KMS-11 (cell line): ENCODE data around the gene MVB12B.

Experiments
- H2AFZ ChIP-seq: fragments of 200-600 bp; sonication (generic); 2 replicates; pipeline ENCODE4 v1.6.1; 2016; ENCODE audit warnings: antibody characterized with exemption, mixed run types, low read depth
- H3K27ac ChIP-seq: fragments of 200-600 bp; sonication (generic); 2 replicates; pipeline ENCODE4 v1.6.1; 2016; ENCODE audit warnings: mild to moderate bottlenecking, mixed run types
- H3K27me3 ChIP-seq: fragments of 200-600 bp; sonication (generic); 2 replicates; pipeline ENCODE4 v1.6.1; 2017; ENCODE audit warnings: mild to moderate bottlenecking, low read depth, mixed run types, moderate library complexity; ENCODE audit not compliant: insufficient read depth
- H3K36me3 ChIP-seq: fragments of 200-600 bp; sonication (generic); 2 replicates; pipeline ENCODE4 v1.6.1; 2017; ENCODE audit warnings: mild to moderate bottlenecking, mixed run types; ENCODE audit not compliant: insufficient read depth
- H3K4me1 ChIP-seq: fragments of 200-600 bp; sonication (generic); 2 replicates; pipeline ENCODE4 v1.6.1; 2016; ENCODE audit warnings: mild to moderate bottlenecking, low read depth, mixed run types; ENCODE audit not compliant: poor library complexity, severe bottlenecking
- H3K4me2 ChIP-seq: fragments of 200-600 bp; sonication (generic); 2 replicates; pipeline ENCODE4 v1.7.0; 2016; ENCODE audit warnings: mild to moderate bottlenecking, mixed run types
- H3K4me3 ChIP-seq: fragments of 200-600 bp; sonication (generic); IDR thresholded peaks from 2 replicates; pipeline ENCODE4 v1.6.1; 2017; ENCODE audit warnings: low read depth, low read length, mixed read lengths; ENCODE audit not compliant: insufficient read depth
- H3K79me2 ChIP-seq: fragments of 200-600 bp; sonication (generic); 2 replicates; pipeline ENCODE4 v1.6.1; 2016; ENCODE audit warnings: low read depth, mixed run types; ENCODE audit not compliant: insufficient read depth
- H3K9ac ChIP-seq: fragments of 200-600 bp; sonication (generic); 2 replicates; pipeline ENCODE4 v1.6.1; 2016; ENCODE audit warnings: mild to moderate bottlenecking, mixed run types
- H4K20me1 ChIP-seq: fragments of 200-600 bp; sonication (generic); 2 replicates; pipeline ENCODE4 v1.6.1; 2016; ENCODE audit warnings: mild to moderate bottlenecking, mixed run types; ENCODE audit not compliant: insufficient read depth
- CTCF ChIP-seq: fragments of 200-600 bp; sonication (generic); conservative IDR thresholded peaks from 2 replicates; pipeline ENCODE4 v1.6.1; 2017; ENCODE audit warnings: low read depth, mild to moderate bottlenecking, antibody characterized with exemption, low read length, moderate library complexity, mixed read lengths

The MVB12B gene

GRCh38 chr9:126504086-126504976 lies 177.7 kb downstream of the MVB12B start:
- TF ChIP-seq CTCF: no peak
- Histone ChIP-seq H3K79me2 (no peaks in the 10 kb centered on the region), H3K27ac (no peak overlapping the region), H3K27me3 (peaks cover 10% of the 10 kb centered on the region), H2AFZ (no peak overlapping the region), H3K9ac (no peak overlapping the region), H3K4me2 (no peak overlapping the region), H3K36me3 (no peaks in the 10 kb centered on the region), H3K4me1 (peaks cover 10% of the 10 kb centered on the region), H4K20me1 (no peaks in the 10 kb centered on the region), H3K4me3 (no peak overlapping the region)

- Histone ChIP-seq H3K4me2 (no peak overlapping the region), H3K4me3 (no peak overlapping the region), H3K27ac (no peak overlapping the region), H4K20me1 (no peaks in the 10 kb centered on the region), H3K27me3 (peaks cover 7% of the 10 kb centered on the region), H3K4me1 (peaks cover 7% of the 10 kb centered on the region), H3K79me2 (no peaks in the 10 kb centered on the region), H2AFZ (no peak overlapping the region), H3K36me3 (no peaks in the 10 kb centered on the region), H3K9ac (no peak overlapping the region)
- TF ChIP-seq CTCF: no peak
These were observed 178.4 kb downstream of the MVB12B start for GRCh38 chr9:126504977-126505455.

- Histone ChIP-seq H3K27me3 (no peaks in the 10 kb centered on the region), H3K4me3 (no peak overlapping the region), H3K27ac (no peak overlapping the region), H3K36me3 (no peaks in the 10 kb centered on the region), H3K9ac (no peak overlapping the region), H4K20me1 (no peaks in the 10 kb centered on the region), H3K79me2 (no peaks in the 10 kb centered on the region), H3K4me1 (peaks cover 4% of the 10 kb centered on the region), H3K4me2 (no peak overlapping the region), H2AFZ (no peak overlapping the region)
- TF ChIP-seq CTCF: no peak
These were observed 179.2 kb downstream of the MVB12B start for GRCh38 chr9:126505697-126506346.

- no peaks in the 10 kb centered on the region for H3K27me3 ChIP-seq
- no peak overlapping the region for H3K4me2 ChIP-seq
- H3K9ac ChIP-seq: no peak overlapping the region
- H3K4me3 ChIP-seq: no peak overlapping the region
- no peaks in the 10 kb centered on the region for H3K4me1 ChIP-seq
- no peak for TF ChIP-seq CTCF
- H4K20me1 ChIP-seq: no peaks in the 10 kb centered on the region
- no peaks in the 10 kb centered on the region for H3K79me2 ChIP-seq
- no peaks in the 10 kb centered on the region for H3K36me3 ChIP-seq
- H2AFZ ChIP-seq: no peak overlapping the region
- H3K27ac ChIP-seq: no peak overlapping the region
These were observed 180.0 kb downstream of the MVB12B start for GRCh38 chr9:126506361-126507317.
